ENCODE results near the gene GPLD1.

The GPLD1 gene

GRCh38 chr6:24478903-24479302 lies 10.5 kb downstream of the GPLD1 start:
- no peaks in the 10 kb centered on the region for H3K4me1 ChIP-seq

GRCh38 chr6:24477070-24477469 lies 12.3 kb downstream of the GPLD1 start:
- no peaks in the 10 kb centered on the region for H3K27me3 ChIP-seq
- intact Hi-C loops (cut with DNase I; ENCODE audit: low total_unique reads), result no loop called here
- H3K27ac ChIP-seq, result no peak overlapping the region
- H3K4me1 ChIP-seq, result peaks cover 0 to 6% (median 0%) of the 10 kb centered on the region in 4 donors
- DNase-seq, result no peak
- H3K4me3 ChIP-seq, result no peak overlapping the region
- H3K36me3 ChIP-seq, result no peaks in the 10 kb centered on the region
- no peak for TF ChIP-seq CTCF (IDR thresholded peaks at IDR 0.05)
- H3K9me3 ChIP-seq, result no peaks in the 10 kb centered on the region

More at GRCh38 chr6:24478903-24479302, 10.5 kb downstream of the GPLD1 start:
- no peaks in the 10 kb centered on the region for H3K36me3 ChIP-seq
- no peaks in the 10 kb centered on the region for H3K27me3 ChIP-seq
- no peak for DNase-seq
- TF ChIP-seq CTCF (IDR thresholded peaks at IDR 0.05), result no peak
- no peak overlapping the region for H3K27ac ChIP-seq
- H3K9me3 ChIP-seq, result no peaks in the 10 kb centered on the region
- intact Hi-C loops (cut with DNase I; ENCODE audit: low total_unique reads), result no loop called here
- no peak overlapping the region for H3K4me3 ChIP-seq

GRCh38 chr6:24476631-24477030 lies 12.7 kb downstream of the GPLD1 start:
- intact Hi-C loops (cut with DNase I; ENCODE audit: low total_unique reads), result no loop called here
- Histone ChIP-seq H3K4me1 (peaks cover 0 to 7% (median 0%) of the 10 kb centered on the region in 4 donors), H3K36me3 (no peaks in the 10 kb centered on the region), H3K27me3 (no peaks in the 10 kb centered on the region), H3K9me3 (no peaks in the 10 kb centered on the region), H3K27ac (no peak overlapping the region), H3K4me3 (no peak overlapping the region)
- DNase-seq, result no peak
- no peak for TF ChIP-seq CTCF (IDR thresholded peaks at IDR 0.05)

- no peak for DNase-seq
- TF ChIP-seq CTCF (IDR thresholded peaks at IDR 0.05), result no peak
- Histone ChIP-seq H3K4me3 (no peak overlapping the region), H3K36me3 (no peaks in the 10 kb centered on the region), H3K9me3 (no peaks in the 10 kb centered on the region), H3K27ac (no peak overlapping the region), H3K4me1 (peaks cover 0 to 26% (median under 1%) of the 10 kb centered on the region in 4 donors), H3K27me3 (no peaks in the 10 kb centered on the region)
- intact Hi-C loops (cut with DNase I; ENCODE audit: low total_unique reads), result no loop called here
These were observed 17.2 kb downstream of the GPLD1 start for GRCh38 chr6:24472181-24472580.

GRCh38 chr6:24469811-24470210 lies 19.6 kb downstream of the GPLD1 start:
- H3K27ac ChIP-seq, result peak overlapping the region; percentile 39 to 49
- intact Hi-C loops (cut with DNase I; ENCODE audit: low total_unique reads), result no loop called here
- H3K4me1 ChIP-seq, result peaks cover 0 to 28% (median 2%) of the 10 kb centered on the region in 4 donors
- no peak overlapping the region for H3K4me3 ChIP-seq
- no peaks in the 10 kb centered on the region for H3K9me3 ChIP-seq
- H3K27me3 ChIP-seq, result no peaks in the 10 kb centered on the region
- TF ChIP-seq CTCF (IDR thresholded peaks at IDR 0.05), result no peak
- no peaks in the 10 kb centered on the region for H3K36me3 ChIP-seq
- DNase-seq, result no peak

Measured in tibial artery (tissue), 4 donors.